GM18909 (cell line): Measurements from ENCODE around the gene INHBB.
"Not testable (repeated sequence)": the region's sequence is repeated elsewhere in the genome, so short reads cannot be mapped to it uniquely, and the experiment has no call there.

ENCODE experiments used
- ATAC-seq: cut with Tn5 transposase; IDR thresholded peaks from one replicate; pipeline ENCODE4 v1.9.1; 2021; ENCODE audit warnings: mild to moderate bottlenecking; ENCODE audit not compliant: unreplicated experiment, poor library complexity

Gene INHBB

GRCh38 chr2:120346026-120346666 lies at the start of gene INHBB:
Gene INHBB (plus strand): TSS chr2:120346136. CDS start chr2:120346189, 53 bp downstream.
- ATAC-seq = no peak

DNA sequence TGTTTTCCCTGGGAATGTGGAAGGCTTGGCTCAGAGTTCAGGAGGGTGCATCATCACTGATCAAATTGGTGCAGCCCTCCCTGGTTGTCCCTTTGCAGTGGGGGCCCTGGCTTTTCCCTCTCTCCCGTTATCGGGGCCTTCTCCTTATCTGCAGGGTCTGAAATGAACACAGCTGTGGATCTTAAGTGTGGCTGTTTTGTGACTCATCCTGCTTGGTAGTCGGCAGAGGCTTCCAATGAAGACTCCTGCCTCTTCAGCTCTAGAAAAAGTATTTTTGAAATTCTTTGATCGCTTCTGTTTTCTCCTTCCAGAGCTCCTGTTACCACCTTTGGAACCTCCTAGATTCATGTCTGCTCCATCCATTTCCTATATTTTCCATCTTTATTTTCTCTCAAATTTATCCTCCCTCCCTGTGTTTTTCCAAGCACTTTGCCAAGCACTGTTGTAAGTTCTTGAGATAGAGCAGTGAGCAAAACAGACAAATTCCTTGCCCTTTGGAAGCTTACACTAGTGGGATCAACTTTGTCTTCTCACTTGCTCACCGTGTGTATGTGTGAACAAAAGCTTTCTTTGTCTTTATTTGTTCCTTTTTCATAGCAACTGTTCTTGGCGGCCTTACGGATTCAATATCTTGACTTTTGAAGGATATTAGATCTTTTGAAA lies 47.6 kb upstream of the INHBB start:
- ATAC-seq = no peak

DNA sequence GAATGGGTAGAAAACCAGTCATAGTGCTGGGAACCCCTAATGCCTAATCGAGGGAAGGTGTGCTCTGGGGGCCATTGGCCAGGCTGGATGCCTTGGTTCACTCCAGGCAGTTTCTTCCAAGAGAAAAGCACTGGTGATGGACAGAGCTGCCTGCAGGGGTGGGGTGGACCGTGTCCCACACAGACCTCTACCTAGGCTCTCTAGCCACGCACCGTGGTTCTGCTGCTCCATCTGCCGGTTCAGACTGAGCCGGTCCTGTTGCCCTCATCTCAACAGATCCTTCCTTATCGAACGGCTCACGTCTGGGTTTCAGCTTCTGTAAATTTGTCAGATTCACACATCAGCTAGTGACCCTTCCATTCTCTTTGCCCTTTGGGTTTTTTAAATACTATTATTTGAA lies 46.9 kb upstream of the INHBB start:
- no peak for ATAC-seq

GRCh38 chr2:120299561-120299960 lies 46.4 kb upstream of the INHBB start:
- ATAC-seq = no peak

DNA sequence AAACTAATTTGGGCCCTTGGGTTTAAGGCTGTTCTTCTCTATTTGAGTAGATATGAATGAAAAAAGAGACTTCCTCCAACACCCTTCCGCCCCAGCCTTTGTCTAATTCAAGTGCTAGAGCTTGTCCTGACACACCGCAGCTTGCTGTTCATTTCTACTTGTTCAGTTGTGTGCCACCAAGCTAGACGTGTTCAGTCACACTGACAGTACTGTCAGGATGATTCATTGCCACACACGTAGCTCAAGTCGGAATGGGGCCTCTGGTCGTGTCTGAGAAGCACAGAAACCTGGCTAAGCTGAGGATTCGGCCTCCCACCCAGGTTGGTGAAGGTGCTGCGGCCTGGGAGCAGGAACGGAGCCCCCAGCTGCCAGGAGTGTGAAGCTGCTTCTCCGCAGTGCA lies 45.6 kb upstream of the INHBB start:
- ATAC-seq = no peak

- ATAC-seq = no peak
Observed at GRCh38 chr2:120301284-120301683, 44.7 kb upstream of the INHBB start.

DNA sequence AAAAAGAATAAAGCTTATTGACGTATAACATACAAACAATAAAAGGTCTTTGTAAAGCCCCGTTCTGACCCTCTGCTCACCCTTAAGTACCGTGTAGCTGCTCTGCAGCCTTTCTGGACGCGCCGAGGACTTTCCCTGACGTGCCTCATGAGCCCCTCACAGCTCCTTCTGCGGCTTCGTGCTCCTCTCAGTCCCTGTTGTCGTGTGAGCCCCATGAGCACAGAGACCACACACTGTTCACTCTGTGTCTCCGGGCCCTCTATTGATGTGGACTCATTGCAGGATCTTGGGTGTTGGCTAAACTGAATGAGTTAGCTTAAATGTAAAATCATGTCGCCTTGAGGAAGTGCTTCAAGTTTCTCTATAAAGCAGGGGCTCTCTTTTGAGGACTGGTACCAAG lies 43.6 kb upstream of the INHBB start:
- ATAC-seq = no peak

DNA sequence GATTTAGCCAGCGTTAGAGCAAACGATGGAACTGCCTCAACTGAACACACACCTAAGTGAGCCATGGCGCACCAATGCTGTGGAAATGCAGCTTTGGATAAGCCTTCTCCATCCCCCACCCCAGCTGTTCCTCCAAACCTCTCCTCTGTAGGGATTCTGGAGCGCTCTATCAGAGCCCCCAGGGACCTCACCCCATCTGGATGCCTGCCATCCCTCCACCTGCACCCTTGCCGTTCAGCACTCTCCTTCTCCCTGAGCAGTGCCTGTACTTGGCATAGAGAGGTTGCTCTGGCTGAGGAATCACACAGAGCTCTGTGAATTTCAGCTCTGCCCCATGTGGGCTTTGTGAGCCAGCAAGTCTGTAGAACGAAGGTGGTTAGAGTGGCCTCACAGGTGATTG lies 42.8 kb upstream of the INHBB start:
- no peak for ATAC-seq

- ATAC-seq = no peak
Observed at GRCh38 chr2:120305296-120305695, 40.6 kb upstream of the INHBB start.

DNA sequence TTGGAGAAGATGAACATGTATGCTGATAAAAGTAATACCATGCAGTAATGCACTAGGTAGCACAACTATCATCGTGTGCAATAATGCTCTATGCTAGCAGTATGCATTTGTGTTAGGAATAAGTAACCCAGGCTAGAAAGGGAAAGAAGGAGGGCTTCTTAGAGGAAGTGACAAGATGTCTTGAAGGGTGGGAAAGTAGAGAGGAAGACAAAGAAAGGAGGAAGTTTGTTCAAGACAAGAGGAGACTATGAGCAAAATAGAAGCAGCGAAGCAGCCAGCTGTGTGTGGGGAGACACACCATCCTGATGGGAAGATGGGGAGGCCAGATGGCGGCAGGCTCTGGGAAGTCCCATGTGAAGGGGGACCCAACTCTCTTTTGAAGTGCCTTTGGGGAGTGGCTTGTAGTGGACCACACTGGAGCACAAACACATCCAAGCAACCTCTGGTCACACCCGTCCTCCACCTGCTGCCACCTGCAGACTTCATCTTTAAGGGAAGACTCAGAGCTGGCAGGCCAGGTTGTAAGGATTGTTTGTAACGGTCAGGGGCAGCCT lies 39.9 kb upstream of the INHBB start:
- ATAC-seq = no peak

GRCh38 chr2:120307482-120307881 lies 38.5 kb upstream of the INHBB start:
- ATAC-seq = no peak

GRCh38 chr2:120308038-120308910 lies 37.7 kb upstream of the INHBB start:
- no peak for ATAC-seq

DNA sequence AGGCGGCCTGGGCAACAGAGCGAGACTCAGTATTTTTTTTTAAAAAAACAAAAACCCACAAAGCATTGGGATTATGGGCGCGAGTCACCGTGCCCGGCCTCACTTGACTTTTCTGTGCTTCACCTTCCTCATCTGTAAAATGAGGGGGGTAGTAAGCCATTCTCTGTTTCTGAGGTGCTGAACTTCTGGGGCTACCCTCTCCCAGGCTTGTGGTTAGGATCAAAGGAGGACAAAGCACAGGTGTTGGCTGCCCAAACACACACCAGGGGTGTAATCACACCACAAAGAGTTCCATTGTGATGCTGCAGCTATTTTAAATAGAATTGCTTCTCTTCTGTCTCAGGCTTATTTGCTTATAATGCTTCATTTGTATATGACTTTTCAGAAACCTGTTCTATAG lies 35.8 kb upstream of the INHBB start:
- ATAC-seq = peak; percentile 42

DNA sequence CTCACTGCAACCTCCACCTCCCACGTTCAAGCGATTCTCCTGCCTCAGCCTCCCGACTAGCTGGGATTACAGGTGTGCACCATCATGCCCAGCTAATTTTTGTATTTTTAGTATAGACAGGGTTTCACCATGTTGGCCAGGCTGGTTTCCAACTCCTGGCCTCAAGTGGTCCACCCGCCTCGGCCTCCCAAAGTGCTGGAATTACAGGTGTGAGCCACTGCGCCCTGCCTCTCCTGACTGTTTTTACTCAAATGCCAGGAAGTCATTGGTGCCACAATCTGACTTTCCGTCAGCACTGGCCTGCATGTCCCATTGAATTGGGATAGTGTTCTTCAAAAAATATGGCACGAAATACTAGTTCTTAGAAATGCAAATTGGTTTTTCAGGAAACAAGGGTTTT lies 35.1 kb upstream of the INHBB start:
- not testable (repeated sequence) for ATAC-seq

DNA sequence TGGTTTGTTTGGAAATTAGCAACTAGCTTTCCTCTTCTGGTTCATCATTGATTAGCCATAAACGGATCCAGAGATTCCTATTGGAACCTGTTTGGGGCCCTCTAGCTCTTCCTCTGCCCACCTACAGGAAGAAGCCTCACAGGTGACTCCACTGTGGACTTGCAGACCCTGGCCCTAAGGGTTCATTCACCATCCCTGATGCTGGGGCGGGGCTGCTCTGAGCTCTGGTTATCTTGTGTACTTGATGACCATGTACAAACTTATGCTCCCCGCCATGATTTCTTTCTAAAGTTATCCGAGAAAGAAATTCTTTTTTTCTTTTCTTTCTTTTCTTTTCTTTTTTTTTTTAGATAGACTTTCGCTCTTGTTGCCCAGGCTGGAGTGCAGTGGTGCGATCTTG lies 33.9 kb upstream of the INHBB start:
- ATAC-seq = no peak

- ATAC-seq = peak; percentile 50
Observed at GRCh38 chr2:120312860-120313694, 32.9 kb upstream of the INHBB start.

DNA sequence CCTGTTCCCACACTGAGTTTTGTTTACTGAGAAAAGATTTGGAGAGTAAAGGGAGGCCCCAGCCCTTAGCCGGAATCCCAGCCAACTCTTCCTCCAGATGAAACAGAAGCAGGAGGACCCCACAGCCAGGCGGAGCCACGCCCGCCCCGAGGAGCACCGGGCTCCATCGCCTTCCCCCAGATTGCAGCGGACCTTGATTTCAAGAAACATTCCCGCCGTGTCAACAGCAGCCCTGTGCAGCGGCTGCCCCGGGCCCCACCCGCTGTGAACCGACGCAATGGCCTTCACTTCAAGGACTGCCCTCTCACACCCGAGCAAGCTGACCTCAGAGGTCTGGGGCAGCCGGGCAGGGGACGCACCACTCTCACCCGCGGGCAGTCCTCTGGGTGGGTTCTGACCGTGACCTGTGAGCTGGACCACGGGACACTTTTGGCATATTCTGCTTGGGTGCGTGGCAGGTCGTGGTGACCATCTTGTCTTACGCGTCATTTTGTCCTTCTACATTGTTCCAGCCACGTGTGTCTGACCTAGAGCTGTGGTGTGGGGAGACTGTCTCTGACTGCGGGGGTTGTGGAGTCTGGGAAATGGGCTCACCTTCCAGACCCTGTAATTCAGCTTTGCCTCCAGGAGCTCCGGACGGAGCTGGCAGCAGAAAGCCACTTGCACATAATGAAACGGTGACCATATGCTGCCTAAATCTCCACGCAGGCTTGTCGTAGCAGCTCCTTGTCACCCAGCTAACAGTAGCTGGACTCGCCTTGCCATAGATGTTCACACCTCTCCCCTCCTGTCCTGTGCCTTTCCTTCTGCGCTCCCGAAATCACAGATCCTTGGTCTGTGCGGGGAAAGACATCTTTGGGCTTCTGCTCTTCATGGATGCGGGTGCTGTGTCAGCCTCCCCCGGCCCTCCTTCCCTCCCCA lies 32.0 kb upstream of the INHBB start:
- ATAC-seq = no peak

DNA sequence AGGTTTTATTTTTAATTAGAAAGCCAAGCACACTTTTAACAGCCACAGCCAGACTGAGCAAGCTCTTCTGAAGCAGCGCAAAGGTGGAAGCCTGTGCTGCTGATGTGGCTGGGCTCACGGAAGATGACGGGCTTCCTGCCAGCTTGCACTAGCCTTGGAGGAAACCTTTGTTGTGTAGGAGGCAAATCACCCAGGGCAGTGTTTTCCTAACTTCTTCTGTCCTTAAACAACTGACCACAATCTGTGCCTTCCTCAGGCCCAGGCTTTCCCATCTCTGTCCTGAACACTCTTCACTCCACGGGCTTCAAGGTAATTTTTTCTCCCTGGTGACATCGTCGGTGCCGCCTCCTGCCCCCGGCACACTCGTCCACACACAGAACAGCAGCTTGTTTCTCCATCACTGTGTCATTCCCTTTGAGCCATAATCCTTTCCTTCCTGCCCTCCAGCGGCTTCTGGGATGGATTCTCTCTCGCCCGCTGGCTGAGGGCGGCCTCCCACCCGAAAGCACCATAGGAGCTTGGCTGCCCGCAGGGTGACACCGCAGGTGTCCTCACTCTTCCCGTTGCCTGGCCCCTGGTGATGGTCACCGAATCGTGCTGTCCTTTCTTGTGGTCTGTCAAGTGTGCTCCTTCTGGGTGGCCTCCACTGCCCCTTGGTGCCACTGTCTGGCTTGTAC lies 31.1 kb upstream of the INHBB start:
- ATAC-seq = no peak
